COLO668 (cell line): ENCODE results near the gene PDE11A.
A peak's percentile ranks its signal among the peaks of the same experiment; 100 is the strongest.

Experiments
- DNase-seq: peaks from one replicate; lab custom pipeline; 2025; ENCODE audit not compliant: unreplicated experiment; lab: John Stamatoyannopoulos, UW

The PDE11A gene

DNA sequence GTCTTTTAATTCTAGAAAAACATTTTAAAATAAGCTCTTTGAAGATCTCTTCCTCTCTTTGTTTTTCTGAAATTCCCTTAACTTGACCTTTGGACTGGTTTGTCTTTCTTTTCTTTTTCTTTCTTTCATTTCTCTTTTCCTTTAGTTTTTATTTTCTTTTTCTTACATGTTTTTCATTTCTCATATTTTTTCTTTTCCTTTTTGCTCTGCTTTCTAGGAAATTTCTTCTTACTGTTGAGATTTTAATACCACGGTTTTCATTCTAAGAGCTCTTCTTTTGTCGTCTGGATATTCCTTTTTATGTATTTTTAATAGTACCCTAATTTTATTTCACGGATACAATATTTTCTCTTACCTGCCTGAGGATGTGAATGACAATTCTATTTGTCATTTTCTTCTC lies 342.2 kb downstream of the PDE11A start:
- DNase-seq, result no peak

DNA sequence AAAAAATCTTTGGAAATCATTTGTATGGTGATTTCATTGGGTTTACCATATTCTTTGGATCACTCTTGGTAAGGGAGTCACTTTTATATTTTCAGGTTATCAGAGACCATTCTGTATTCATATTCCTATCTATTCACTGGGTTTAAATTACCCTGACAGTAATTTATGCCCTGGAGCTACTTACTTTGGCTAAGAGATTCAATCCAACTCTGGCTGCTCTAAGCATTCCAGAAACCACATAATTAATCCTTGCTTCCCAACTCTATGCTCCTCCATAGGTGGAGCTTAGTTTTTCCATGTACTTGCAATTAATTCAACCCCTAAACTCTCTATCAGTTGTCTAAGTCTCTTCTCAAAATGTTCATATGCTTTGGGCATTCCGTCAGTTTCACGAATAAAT lies 343.7 kb downstream of the PDE11A start:
- DNase-seq, result no peak

DNA sequence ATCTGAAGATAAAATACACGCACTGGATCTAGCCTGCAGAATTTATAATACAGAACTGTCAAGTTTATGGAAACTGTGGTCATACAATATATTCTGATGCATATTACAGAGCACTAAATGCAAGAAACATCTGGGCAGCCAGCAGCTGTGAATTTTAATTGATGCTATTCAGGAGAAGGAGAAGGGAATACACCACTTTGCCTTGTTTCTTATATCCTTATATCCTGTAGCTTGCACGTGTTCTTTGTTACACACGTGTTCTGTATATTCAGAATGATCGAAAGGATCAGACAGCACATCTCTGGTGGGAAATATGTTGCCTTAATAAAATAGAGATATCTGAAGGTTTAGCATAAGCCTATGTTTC lies 344.2 kb downstream of the PDE11A start:
- no peak for DNase-seq

DNA sequence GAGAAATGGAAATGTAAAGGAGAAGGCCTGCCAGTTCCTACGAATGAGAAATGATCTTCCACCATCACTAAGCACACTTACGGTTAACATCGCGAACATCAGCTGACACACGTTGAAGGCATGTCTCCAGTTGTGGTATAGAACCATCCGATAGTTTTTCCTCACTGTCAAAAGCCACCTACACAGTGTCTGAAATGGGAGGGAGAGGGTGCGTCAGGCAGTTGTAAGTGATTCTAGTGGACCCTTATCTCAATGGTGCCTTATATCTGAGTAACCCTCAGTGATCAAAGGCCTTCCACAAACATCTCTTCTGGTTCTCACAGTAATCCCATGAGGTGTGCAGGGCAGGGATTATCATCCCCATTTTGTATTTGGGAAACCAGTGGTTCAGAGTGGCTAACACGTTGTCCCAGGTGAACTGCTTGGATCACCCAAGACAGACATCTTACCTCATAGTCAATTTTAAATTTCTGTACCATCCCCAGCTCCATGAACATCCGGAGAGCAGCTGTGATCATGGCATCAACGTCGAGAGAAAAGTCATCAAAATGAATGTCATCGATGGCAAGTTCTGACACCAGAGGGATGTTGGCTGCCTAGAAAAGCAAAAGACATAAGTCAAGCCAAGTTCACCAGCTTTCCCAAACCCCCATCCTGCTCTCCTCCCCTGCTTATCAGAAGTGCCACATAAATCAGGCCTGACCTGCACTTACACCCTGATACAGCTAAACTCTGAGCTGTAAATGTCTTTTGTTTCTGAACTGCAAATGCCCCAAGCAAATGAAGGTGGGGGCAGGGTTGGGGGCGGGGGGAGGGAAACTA lies 344.8 kb downstream of the PDE11A start:
- no peak for DNase-seq

DNA sequence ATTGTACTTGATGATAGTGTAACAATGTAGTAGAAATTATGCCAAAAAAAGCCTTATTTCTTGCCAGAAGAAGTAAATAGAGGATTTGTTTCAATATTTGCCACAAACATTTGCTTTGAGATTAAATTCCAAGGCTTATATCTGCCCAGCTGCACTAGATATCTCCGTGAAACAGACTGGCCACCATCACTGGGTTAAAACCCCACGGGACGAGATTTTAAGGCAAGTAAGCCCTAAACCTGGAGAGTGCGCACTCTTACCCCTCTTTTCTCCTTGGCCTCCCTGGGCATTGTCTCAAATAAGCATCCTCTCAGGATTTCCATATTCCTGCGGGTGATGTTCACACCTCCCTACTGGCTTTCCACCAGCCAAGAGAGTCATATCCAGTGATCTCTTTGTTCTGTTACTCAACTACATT lies 345.6 kb downstream of the PDE11A start:
- DNase-seq, result no peak

DNA sequence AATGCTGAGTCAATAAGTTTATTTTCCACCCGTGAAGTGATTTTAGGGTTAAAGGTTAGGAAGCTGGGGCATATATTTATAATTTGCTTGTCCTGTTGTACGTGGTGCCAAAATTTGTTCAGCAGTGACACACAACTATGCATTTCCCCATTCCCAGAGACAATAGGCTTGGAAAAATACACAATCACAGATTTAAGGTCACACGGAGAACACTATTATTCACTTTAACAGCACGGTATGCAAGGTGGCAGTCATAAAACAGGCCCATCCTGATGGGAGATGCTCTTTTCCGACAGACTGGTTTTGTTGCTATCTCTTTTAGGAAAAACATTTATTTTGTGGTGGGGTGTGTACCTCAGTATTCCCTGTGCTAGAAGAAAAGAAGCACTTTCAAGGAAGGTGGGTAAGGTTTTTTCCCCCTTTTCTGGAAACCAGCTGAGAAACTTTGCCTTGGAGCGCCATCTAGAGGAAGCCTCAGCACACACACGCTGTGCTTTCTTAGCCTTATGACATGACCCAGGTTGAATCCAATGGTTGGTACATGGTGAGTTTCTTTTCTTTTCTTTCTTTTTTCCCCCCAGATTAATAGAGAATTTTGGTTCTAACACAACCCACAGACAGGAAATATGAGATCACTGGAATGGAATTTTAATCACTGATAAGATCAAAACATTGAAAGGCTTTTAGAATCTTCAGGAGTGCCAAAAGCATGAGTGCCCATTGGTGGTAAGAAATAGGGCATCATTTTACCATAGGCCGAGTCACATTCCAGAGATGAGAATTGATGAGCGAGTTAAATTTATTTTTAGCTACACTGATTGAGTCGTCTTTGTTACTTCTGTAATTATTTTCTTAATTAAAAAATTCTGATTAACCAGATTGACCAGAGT lies 347.9 kb downstream of the PDE11A start:
- DNase-seq, result peak; percentile 44

DNA sequence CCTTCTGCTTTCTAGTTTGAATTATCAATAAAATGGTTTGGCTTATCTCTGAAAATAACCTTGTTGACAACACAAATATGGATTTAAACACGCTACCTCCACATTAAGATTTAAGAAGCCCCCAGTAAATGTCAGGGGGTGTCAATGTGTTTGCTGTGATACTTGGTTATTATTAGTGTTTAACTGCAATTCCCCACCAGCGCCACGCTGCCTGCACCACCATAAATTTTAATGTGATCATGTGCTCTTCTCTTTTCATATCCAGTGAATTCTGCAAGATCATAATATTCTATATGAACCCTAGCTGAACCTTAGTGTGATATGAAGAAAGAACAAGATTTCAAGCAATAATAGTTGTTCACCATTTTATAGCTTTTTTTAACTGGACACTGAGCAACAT lies 349.3 kb downstream of the PDE11A start:
- DNase-seq, result no peak

DNA sequence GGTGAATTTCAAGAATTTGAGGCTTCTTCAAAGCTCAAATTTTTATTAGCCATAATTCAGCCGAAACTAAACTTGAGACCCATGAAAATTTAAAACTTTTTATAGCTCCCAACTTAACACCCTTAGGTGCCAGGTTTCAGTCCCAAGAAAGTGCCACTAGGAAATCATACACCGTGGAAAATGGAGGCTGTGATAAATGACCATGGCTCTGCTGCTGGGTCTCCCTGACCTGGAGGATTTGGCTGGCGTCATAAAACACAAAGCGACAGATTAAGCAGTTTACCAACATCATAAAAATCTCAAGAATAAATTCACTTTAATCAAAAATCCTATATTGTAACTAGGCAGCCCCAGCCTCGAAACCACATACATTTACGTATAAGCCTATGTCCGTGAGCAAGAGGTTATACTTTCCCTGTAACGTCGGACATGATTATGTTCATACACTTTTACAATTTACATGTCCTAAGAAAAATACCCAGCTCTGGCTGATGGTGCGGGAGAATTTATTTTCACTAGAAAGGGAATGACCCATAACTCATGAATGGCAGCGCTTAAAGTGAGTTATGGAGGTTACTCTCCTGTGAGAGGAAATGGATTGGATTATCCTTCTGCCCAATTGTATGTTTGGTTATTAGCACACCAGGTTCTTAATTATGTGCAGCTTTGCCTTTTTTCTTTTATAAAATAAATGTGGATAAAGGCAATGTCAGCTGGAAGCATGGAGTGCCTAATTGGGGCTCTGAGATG lies 350.6 kb downstream of the PDE11A start:
- no peak for DNase-seq

DNA sequence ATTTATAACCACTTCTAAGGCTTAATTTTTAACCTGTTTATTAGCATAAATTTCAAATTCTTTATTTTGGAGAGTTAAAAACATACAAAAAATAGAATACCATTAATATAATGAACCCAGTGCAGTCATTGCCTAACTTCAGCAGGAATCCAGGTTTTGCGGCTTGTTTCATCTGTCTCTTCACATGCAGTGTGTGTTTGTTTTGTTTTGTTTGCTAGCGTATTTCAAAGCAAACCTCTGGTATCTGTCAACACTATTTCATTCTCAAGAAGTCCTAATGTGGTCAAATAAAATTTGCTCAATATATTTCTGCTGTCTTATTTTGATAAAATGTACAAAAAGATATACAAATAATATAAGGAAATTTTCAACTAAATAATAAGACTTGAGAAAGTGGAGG lies 351.5 kb downstream of the PDE11A start:
- no peak for DNase-seq

DNA sequence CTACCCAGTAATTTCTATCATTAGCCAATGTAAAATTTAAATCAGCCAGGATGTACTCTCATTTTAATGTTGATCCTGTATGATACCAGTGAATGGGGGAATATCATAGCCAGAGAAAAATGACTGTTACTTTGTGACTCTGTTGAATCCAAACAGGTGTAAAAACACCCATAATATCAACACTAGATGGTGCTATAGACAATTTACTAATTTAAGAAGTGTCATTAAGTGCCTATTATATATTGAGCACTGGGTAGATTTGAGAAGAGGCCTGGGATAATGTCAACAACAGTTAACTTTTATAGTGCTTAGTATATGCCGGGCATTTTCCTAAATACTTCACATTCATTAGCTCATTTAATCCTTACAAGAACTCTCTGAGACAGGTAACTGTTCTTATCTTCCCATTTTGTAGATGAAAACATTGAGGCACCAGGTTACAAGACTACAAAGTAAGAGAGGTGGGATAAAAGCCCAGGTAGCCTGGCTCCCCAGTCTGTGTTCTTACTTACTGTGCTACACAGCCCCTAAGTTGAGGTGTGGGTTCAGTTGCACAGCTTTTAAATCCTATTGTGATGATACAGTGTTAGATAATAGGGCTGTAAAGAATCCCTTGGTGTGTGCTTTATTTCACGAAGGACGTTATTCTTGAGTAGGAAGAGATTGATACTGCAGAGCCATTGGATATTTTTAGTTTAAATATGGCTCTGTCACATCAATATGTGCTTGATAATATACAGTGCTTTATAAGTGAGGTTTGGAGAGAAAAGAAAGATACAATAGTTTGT lies 354.6 kb downstream of the PDE11A start:
- DNase-seq, result no peak

DNA sequence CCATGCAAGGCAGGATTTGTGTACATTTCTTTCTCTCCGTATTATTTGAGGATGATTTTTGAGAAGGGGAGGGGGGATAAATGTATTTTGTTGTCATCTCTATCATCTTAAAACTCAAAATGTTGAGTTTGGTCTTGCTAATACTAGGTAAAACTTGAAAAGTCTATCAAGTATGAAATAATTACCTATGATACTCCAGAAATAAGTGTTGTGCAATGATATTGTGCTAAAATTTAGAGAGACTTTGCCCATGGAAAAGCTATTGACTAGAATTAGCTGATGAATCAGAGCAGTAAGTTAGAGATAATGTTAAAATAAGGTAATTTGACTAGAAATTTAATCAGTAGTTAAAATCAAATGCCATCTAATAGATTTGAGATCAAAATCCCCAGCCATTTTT lies 356.1 kb downstream of the PDE11A start:
- no peak for DNase-seq

DNA sequence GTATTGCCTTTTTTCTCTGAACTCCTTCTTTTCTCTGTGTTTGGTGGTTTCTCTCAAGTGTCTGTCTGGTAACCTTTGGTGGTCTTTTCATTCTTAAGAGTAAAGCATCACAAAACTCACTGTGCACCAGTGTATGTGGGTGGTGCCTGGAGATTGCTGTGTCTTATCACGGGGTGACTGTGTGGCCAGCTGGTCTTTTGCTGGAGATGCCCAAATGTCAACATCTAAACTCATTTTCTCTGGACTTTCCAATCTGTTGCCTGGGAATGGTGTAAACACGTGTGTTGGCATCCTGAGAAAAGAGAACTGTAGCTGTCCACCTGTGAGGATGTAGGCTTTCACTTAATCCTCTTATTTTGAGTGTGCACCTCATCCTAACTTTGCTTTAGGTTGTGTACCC lies 356.8 kb downstream of the PDE11A start:
- no peak for DNase-seq

DNA sequence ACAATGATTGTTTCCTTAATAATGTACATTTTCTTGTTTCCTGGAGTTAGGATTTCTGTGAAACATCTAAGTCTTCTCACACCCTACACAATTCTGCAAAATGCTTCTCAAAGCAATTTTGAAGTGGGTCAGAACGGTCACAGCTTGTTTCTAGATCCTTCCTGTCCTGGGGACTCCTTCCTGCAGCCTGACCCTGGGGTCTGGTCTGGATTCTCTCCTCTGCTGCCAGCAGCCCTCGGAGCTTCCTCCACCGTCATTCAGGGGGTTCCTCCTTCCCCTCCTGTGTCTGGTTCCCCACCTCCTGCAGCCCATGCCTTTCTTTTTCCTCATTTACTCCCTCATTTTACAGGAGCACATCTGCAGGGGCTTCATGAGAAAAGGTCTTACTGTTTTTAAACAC lies 357.9 kb downstream of the PDE11A start:
- DNase-seq, result no peak

DNA sequence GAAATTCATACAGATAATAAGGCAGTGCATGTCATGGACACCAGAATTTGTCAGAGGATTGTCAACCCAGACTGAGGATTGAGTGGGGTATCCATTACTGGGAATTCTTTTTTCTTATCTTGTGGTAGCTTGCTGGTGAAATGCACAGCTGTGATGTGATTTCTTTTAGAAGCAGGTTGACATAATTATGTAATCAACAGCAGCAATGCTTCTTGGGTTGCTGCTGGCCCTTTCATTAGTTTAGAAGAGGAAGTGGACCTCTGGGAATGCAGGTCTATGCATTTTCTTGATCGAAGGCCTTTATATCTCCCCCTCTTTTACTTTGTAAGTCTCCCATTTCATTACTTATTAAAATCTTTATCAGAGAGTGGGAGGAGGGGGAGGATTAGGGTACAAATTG lies 360.1 kb downstream of the PDE11A start:
- no peak for DNase-seq

DNA sequence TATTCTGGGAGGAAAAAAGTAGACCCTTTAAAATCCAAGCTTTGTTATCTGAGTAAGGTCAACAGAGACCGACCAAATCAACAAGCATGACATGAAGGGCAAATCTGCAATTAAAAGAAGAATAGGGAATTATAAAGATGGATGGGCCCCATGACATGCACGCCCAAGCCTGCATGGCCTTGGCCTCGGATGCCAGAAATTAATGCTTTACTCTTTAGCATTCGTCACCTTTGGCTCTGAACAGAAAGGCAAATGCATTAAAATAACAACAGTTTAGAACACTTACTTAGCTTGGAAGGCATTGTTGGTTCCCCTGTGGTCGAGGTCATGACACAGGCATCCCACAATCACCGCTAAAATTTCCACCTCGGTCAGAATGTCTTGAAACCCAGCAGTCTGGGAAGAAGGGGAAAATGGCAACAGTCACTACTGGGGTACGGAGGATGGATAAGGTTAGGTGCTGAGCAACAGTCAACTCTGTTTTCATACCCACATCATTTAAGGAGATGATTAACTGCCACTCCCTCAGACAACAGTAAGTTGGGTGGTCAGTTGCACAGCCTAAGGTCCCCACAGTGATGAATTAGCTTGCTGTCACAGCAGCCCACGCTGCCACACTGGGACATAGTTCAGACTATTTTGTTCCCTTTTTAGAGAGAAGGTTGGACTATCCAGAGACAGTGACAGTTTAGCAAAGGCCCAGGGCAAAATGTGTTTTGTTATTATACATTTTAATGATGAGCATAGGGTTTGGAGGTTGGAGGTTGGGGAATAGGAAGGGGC lies 360.9 kb downstream of the PDE11A start:
- DNase-seq, result no peak

DNA sequence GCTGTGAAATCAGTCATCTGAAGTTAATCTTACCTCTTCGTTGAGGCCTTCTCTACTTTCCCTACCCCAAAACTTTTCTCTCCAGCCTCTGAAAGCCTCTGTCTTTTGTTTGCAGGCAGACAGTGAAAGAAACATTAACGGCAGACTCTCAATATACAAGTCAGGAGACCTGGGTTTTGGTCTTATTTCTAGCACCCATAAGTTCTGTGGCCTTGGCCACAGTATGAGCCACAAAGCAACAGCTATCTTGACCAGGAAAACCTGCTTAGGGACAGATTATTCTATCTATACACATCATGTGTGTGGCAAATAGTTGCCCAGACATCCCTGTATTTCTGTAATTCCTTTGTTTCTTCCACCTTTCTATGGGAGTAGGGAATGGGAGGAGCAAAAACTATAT lies 361.7 kb downstream of the PDE11A start:
- no peak for DNase-seq

DNA sequence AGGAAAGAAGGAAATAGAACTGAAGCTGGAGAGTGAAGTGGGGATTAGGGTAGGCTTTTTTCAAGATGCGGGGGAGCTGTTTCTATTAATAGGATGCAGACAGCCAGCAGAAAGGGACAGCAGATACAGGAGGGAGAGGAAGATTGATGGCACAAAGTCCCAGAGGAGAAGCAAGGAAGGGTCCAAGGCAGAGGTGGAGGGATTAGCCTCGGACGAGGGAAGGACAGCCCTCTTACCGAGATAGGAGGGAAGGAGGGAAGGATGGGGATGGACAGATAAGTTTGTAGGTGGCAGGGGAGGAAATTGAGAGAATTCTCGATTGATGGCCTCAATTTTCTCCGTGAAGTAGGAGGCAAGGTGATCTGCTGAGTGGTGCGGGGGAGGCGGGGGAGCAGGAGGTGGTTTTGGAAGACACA lies 362.6 kb downstream of the PDE11A start:
- no peak for DNase-seq

DNA sequence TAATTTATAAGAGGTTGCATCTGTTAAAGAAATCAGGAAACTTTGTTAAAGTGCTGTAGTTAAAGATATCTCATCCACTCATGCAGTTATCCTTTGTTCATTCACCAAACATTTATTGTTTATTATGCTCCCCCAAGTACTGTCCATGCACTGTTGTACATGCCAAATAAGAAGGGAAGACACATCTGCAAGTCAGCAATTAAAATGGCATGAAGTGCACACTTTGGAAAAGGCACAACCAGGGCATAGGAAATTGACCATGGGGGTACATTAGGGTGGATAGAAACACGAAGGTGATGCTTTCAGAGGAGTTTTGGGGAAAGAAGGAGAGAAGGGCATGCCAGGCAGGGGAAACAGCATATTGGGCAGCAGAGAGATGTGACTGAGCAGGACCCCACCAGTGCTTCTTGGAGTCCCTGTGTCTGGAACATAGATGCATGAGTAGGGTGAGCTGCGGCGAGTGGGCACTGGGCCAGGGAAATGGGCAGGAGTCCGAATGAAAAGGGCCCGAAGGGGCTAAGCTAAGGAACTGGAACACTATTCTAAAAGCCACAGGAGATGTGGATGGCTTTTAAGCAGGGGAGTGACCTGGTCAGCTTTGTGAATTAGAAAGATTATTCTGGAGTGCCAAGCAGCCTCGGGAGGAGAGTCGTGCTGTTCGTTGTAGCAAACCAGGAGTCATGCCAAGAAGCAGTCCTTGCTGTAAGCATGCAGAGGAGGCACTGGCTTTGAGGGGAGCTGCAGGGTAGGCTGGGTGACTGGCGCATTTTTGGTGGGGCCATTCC lies 363.7 kb downstream of the PDE11A start:
- no peak for DNase-seq

DNA sequence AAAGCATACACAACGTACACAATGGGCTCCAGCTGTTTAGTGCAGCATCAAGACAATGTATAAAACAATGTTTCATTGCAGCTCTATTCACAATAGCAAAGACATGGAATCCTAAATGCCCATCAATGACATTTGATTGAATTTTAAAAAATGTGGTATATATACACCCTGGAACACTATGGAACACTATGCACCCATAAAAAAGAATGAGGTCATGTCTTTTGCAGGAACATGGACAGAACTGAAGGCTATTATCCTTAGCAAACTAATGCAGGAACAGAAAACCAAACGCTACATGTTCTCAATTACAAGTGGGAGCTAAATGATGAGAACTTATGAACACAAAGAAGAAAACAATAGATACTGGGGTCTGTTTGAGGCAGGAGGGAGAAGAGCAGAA lies 364.5 kb downstream of the PDE11A start:
- no peak for DNase-seq
